NB4 (cell line): ENCODE data around the gene FLVCR1.

Experiments
- CTCF ChIP-seq: IDR thresholded peaks from one replicate; pipeline ENCODE4 v1.5.1; 2012; ENCODE audit warnings: low read depth, low read length
- MYC ChIP-seq: IDR thresholded peaks from 2 replicates; pipeline ENCODE4 v1.6.1; 2011; ENCODE audit warnings: low read depth, low read length

DNA sequence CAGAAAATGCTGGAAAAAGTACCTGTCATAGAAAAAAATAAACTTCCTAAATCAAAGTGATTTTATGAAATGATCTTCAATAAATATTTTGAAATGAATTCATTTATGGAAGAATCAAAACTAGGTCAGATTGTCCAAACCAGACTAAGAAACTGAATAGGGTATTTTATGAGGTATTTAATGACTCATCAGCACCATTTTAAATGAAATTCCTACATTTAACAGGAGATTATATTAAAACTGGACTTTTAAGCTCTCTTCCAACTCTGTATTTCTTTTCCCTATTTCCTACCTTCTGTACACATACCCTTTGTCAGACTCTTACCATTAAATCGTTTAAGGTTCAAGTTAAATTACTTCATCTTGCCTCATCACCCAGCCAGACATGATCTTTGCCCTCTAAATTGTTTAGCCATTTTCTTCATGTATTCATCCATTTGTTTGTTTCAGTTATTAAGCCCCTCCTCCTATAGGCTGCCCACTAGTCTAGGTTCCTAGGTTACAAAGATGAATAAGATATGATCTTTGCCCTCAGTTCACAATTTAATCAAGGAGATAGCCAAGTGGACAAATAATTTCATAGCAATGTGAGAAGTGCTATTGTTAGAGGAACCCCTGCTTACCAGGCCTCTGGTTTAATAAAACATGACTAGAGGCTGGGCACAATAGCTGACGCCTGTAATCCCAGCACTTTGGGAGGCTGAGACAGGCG lies 41.4 kb upstream of the FLVCR1 start:
- TF ChIP-seq CTCF, result no peak
- TF ChIP-seq MYC, result no peak
